HEK293T (cell line): ENCODE results near the gene DBP.

Source experiments
- CTCF ChIA-PET: fragments of 350-600 bp; formaldehyde crosslinking; extraction: SDS; loops from one replicate; lab custom pipeline; 2021; ENCODE audit warnings: antibody characterized with exemption, inconsistent platforms; lab: Yijun Ruan, JAX
- POLR2A ChIA-PET: fragments of 350-600 bp; formaldehyde crosslinking; extraction: SDS; loops from one replicate; lab custom pipeline; 2020; ENCODE audit warnings: antibody characterized with exemption, inconsistent platforms; lab: Yijun Ruan, JAX
- DNase-seq: peaks from one replicate; pipeline ENCODE4 v3.0.0; 2012; ENCODE audit warnings: mixed read lengths; ENCODE audit errors: extremely low spot score
- ARNT ChIP-seq: fragments of 450-650 bp; IDR thresholded peaks from 2 replicates; pipeline ENCODE4 v1.6.1; 2017; ENCODE audit warnings: mild to moderate bottlenecking
- BHLHE40 ChIP-seq: fragments of 450-650 bp; IDR thresholded peaks from 2 replicates; pipeline ENCODE4 v1.6.1; 2016; ENCODE audit warnings: mild to moderate bottlenecking, moderate library complexity, borderline replicate concordance
- CTBP1 ChIP-seq: fragments of 450-650 bp; IDR thresholded peaks from 2 replicates; pipeline ENCODE4 v1.6.1; 2016; ENCODE audit warnings: borderline replicate concordance
- ELF4 ChIP-seq: fragments of 450-650 bp; IDR thresholded peaks from 2 replicates; pipeline ENCODE4 v1.6.1; 2017; ENCODE audit warnings: antibody characterized with exemption
- FOXA1 ChIP-seq: fragments of 450-650 bp; IDR thresholded peaks from 2 replicates; pipeline ENCODE4 v1.6.1; 2016; ENCODE audit warnings: mild to moderate bottlenecking
- FOXK2 ChIP-seq: fragments of 450-650 bp; IDR thresholded peaks from 2 replicates; pipeline ENCODE4 v1.6.1; 2016; ENCODE audit warnings: mild to moderate bottlenecking
- FOXM1 ChIP-seq: fragments of 450-650 bp; IDR thresholded peaks from 2 replicates; pipeline ENCODE4 v1.6.1; 2017; ENCODE audit warnings: mild to moderate bottlenecking, borderline replicate concordance
- HDGF ChIP-seq: fragments of 450-650 bp; IDR thresholded peaks from 2 replicates; pipeline ENCODE4 v1.6.1; 2017; ENCODE audit warnings: antibody characterized with exemption, borderline replicate concordance
- L3MBTL2 ChIP-seq: fragments of 450-650 bp; conservative IDR thresholded peaks from 2 replicates; pipeline ENCODE4 v1.6.1; 2016; ENCODE audit warnings: mild to moderate bottlenecking
- LEF1 ChIP-seq: fragments of 450-650 bp; IDR thresholded peaks from 2 replicates; pipeline ENCODE4 v1.6.1; 2017; ENCODE audit warnings: mild to moderate bottlenecking, borderline replicate concordance
- NFRKB ChIP-seq: fragments of 450-650 bp; IDR thresholded peaks from 2 replicates; pipeline ENCODE4 v1.6.1; 2016; ENCODE audit warnings: mild to moderate bottlenecking, moderate library complexity
- SP1 ChIP-seq: fragments of 450-650 bp; IDR thresholded peaks from 2 replicates; pipeline ENCODE4 v1.6.1; 2017
- SUZ12 ChIP-seq: fragments of 450-650 bp; IDR thresholded peaks from 2 replicates; pipeline ENCODE4 v1.6.1; 2016; ENCODE audit warnings: mild to moderate bottlenecking
- TARDBP ChIP-seq: fragments of 450-650 bp; IDR thresholded peaks from 2 replicates; pipeline ENCODE4 v1.6.1; 2016
- ZNF384 ChIP-seq: fragments of 450-650 bp; IDR thresholded peaks from 2 replicates; pipeline ENCODE4 v1.6.1; 2016
- TF ChIP-seq, protein P1 (sequence below): fragments of 450-650 bp; IDR thresholded peaks from 2 replicates; pipeline ENCODE4 v1.6.1; 2016

Gene DBP

DNA sequence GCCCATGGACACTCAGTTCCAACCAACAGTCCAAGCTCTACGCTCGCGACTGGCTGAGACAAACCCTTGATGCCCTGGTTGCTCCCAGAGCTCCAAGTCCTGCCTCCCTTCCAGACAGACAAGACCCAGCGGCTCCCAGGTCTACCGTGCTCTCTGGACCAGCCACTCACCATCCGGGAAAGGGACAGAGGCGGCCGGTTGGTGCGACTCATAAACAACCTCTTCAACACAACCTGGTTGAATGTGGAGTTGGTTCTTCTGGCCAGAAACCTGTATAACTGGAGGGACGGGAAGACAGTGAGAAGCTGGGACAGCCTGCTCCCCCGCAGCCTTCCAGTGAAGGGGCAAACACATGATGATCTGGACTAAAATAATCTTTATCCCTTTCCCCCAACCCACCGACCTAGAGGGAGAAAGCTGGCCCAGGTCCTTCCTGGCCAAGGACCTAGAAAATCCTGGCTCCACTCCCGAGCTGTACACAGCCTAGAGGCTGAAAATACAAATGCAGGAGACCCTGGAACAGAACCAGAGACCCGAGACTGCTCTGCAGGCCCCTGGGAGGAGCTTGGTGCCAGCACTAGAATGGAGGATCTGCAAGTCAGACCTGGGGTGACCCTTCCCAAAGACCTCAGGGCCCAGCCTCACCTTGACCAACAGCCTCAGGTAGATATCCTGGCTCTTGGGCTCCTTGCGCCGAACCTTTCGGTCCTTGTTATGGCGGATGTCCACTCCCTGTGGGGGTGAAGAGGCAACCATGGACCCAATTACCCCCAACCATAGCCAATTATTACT is 19.8 kb downstream of the DBP start:
- TF ChIP-seq FOXK2 = no peak
- TF ChIP-seq FOXM1 = no peak
- no peak for TF ChIP-seq NFRKB
- no peak for TF ChIP-seq HDGF
- no peak for TF ChIP-seq LEF1
- no peak for TF ChIP-seq CTBP1
- no peak for TF ChIP-seq FOXA1
- TF ChIP-seq TARDBP = no peak
- TF ChIP-seq, protein P1, sequence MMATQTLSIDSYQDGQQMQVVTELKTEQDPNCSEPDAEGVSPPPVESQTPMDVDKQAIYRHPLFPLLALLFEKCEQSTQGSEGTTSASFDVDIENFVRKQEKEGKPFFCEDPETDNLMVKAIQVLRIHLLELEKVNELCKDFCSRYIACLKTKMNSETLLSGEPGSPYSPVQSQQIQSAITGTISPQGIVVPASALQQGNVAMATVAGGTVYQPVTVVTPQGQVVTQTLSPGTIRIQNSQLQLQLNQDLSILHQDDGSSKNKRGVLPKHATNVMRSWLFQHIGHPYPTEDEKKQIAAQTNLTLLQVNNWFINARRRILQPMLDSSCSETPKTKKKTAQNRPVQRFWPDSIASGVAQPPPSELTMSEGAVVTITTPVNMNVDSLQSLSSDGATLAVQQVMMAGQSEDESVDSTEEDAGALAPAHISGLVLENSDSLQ = no peak
- no peak for TF ChIP-seq ARNT
- TF ChIP-seq SUZ12 = no peak
- no peak for TF ChIP-seq ELF4
- TF ChIP-seq ZNF384 = no peak
- TF ChIP-seq L3MBTL2 = no peak
- no peak for DNase-seq
- ChIA-PET POLR2A (interaction anchor here (0.6 to 4.5 kb wide), 6 partner anchors 8 to 124 kb away, joined by 3 to 88 read pairs (median 4); no protein-coding TSS in a partner anchor), CTCF (interaction anchor here (0.6 kb wide), 1 partner anchor 100 kb away, joined by 3 read pairs; no protein-coding TSS in a partner anchor)

GRCh38 chr19:48616491-48617056 is 20.6 kb downstream of the DBP start:
- no peak for DNase-seq
- CTCF ChIA-PET = interaction anchor here (0.6 kb wide), 1 partner anchor 110 kb away, joined by 3 read pairs; no protein-coding TSS in a partner anchor
- no peak for TF ChIP-seq ARNT
- POLR2A ChIA-PET = interaction anchor here (0.9 to 4.5 kb wide), 5 partner anchors 7 to 114 kb away, joined by 3 to 88 read pairs (median 4); no protein-coding TSS in a partner anchor

DNA sequence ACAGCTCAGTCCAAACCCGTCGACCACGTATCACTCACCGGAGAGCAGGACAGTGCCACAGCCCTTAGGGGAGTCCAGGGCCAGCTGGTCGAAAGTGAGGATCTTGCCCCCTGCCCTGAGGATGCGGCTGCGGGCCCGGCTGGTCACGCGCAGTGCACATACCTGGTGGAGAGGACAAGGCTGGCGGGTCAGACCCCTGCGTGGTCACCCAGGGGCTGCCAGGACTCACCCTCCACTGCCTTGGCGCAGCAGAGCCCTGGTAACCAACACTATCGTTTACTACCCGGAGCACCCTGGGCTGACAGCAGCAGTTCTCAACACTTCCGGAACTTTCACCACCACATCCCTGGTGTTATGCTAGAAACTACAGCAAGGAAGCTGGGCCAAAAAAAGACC is 21.1 kb downstream of the DBP start:
- DNase-seq = no peak
- TF ChIP-seq SUZ12 (no peak), CTBP1 (no peak), HDGF (no peak), FOXA1 (no peak), ZNF384 (no peak), ELF4 (no peak), NFRKB (no peak), L3MBTL2 (no peak), SP1 (no peak), TARDBP (no peak), BHLHE40 (no peak), FOXK2 (no peak)
- ChIA-PET CTCF (no interaction called here), POLR2A (interaction anchor here (0.7 to 2.0 kb wide), 5 partner anchors 8 to 114 kb away, joined by 3 to 6 read pairs (median 4); partner anchors contain the start of gene CA11)

- POLR2A ChIA-PET = interaction anchor here (0.7 to 2.0 kb wide), 6 partner anchors 9 to 181 kb away, joined by 3 to 6 read pairs (median 4); partner anchors contain the start of gene CA11
- no peak for DNase-seq
- TF ChIP-seq FOXA1 = no peak
- no peak for TF ChIP-seq SUZ12
- no peak for TF ChIP-seq CTBP1
- TF ChIP-seq ELF4 = no peak
- TF ChIP-seq SP1 = no peak
- no peak for TF ChIP-seq BHLHE40
- no peak for TF ChIP-seq ZNF384
- TF ChIP-seq FOXK2 = no peak
- no peak for TF ChIP-seq HDGF
- CTCF ChIA-PET = no interaction called here
Measured at GRCh38 chr19:48615231-48616040, 21.7 kb downstream of the DBP start.

- ChIA-PET CTCF (no interaction called here), POLR2A (interaction anchor here (0.9 to 1.3 kb wide), 3 partner anchors 9 to 181 kb away, joined by 3 to 6 read pairs (median 4); no protein-coding TSS in a partner anchor)
- no peak for TF ChIP-seq FOXA1
- no peak for TF ChIP-seq SUZ12
- no peak for TF ChIP-seq LEF1
- TF ChIP-seq TARDBP = no peak
- TF ChIP-seq, protein P1 = no peak
- no peak for TF ChIP-seq BHLHE40
- TF ChIP-seq L3MBTL2 = no peak
- TF ChIP-seq ARNT = no peak
- TF ChIP-seq SP1 = no peak
- no peak for TF ChIP-seq FOXM1
- no peak for TF ChIP-seq NFRKB
- no peak for TF ChIP-seq ELF4
- DNase-seq = peak; percentile 39
Measured at GRCh38 chr19:48614436-48615230, 22.5 kb downstream of the DBP start, which contains the start of gene FAM83E. TSS of gene FAM83E (minus strand) at chr19:48615076. CDS start at chr19:48613372, 1,704 bp downstream.
